Stimulated activated naive CD8-positive, alpha-beta T cell treated with anti-CD3 and anti-CD28 coated beads, Interleukin-15, Interleukin-2, amounts not matched to agents 100 ng/mL and 50 ng/mL, for 24 hours (primary cell): ENCODE results near the gene HTT.
A peak's percentile ranks its signal among the peaks of the same experiment; 100 is the strongest.

ENCODE experiments used
- H3K27ac Mint-ChIP-seq: one replicate; pipeline ENCODE4 v1.8.0; 2021; ENCODE audit warnings: mild to moderate bottlenecking, mixed read lengths
- H3K27me3 Mint-ChIP-seq: one replicate; pipeline ENCODE4 v1.8.0; 2021; ENCODE audit warnings: mixed read lengths
- H3K36me3 Mint-ChIP-seq: one replicate; pipeline ENCODE4 v1.8.0; 2021; ENCODE audit warnings: low read depth, mixed read lengths
- H3K4me1 Mint-ChIP-seq: one replicate; pipeline ENCODE4 v1.8.0; 2021; ENCODE audit warnings: low read depth, mixed read lengths
- H3K4me3 Mint-ChIP-seq: one replicate; pipeline ENCODE4 v1.8.0; 2021; ENCODE audit warnings: mild to moderate bottlenecking, mixed read lengths
- H3K9me3 Mint-ChIP-seq: one replicate; pipeline ENCODE4 v1.8.0; 2021; ENCODE audit warnings: mixed read lengths

The HTT gene

DNA sequence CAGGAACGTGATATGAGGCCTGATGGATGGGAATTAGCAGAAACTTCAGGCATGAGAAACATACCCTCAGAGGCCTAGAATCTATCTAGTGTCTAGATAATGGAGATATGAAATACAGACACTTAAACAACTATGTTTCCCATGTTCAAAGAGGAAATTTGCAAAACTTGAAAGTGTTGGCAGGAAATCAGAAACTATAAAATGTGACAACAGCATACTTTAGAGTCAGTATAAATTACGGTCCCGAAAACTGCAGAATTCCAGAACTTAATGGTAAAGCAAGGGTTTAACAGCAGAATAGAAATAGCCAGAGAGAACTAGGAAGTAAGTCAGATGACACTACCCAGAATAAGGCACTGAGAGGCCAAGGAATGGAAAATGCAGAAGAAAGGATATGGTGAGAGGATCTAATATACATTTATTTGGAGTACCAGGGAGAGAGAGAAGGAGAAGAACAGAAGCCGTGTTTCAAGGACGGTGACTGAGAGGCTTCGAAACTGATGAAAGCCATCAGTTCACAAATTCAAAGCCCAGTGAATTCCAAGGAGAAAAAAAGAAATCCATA, 7.6 kb upstream of the HTT start:
- Mint-ChIP-seq H3K27ac (no peak overlapping the region), H3K27me3 (peaks cover 3% of the 10 kb centered on the region), H3K9me3 (peaks cover 5% of the 10 kb centered on the region), H3K36me3 (no peaks in the 10 kb centered on the region), H3K4me1 (no peaks in the 10 kb centered on the region), H3K4me3 (no peak overlapping the region)

DNA sequence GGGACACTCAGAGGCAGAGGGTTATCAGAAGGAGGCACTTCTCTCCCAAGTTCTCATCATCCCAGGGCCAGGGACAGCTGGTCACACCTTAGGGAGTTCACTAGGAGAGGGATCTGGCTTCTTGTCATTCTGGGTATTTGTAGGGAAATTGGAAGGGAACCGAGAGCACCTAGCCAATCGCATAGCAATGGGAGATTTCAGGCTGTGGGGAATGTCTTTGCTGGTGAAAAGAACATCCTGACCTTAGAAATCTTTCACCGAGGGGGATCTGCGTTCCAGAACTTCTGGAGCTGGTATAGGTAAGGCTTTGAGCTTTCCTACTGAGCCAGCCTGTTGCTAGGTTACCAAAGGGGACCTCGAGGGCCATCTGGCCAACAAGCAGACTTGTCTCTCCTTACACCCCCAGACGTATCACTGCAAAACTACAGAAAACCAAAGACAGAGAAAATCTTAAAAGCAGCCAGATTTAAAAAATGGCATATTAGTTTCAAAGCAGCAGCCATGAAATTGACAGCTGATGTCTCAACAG, 6.9 kb upstream of the HTT start:
- Mint-ChIP-seq H3K27me3 (peaks cover 3% of the 10 kb centered on the region), H3K9me3 (peaks cover 5% of the 10 kb centered on the region), H3K36me3 (no peaks in the 10 kb centered on the region), H3K4me1 (no peaks in the 10 kb centered on the region), H3K4me3 (no peak overlapping the region), H3K27ac (no peak overlapping the region)

GRCh38 chr4:3069661-3070199, 4.8 kb upstream of the HTT start:
- Mint-ChIP-seq H3K36me3 (no peaks in the 10 kb centered on the region), H3K27ac (no peak overlapping the region), H3K4me3 (no peak overlapping the region)

DNA sequence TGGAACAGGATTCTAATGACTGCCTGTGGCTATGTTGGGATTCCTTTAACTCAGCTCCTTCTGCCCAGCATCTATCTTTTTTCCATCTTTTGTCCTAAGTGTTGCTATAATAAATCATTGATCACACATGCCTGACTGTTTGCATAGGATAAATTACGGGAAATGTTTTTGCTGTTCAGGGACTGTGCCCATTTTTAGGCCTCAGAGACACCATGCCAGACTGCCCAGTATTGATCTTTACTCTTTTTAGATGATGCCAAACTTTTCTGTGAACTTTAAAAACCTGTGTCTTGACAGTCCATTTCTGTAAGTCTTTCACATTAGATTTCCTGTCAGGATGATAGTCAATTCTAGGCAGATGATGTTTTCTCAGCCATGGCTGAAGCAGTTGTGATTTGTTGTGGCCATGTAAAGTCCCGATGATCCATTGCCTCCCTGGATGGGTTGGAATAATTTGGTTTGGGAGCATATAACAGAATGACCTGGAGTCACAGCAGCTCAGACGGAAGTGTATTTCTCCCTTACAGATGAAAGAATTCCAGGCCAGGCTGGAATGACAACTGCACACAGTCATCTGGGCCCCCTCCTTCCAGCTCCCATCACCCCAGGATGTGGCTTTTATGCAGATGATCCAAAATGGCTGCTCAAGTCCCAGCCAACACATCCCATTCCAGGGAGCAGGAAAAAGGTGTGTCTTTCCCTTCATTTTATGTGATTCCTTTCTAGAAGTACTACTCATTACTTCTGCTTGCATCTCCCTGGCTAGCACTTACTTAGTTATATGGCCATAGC, 3.6 kb upstream of the HTT start:
- Mint-ChIP-seq H3K4me3 (no peak overlapping the region), H3K9me3 (no peaks in the 10 kb centered on the region), H3K36me3 (no peaks in the 10 kb centered on the region), H3K4me1 (peaks cover 4% of the 10 kb centered on the region), H3K27ac (no peak overlapping the region), H3K27me3 (no peaks in the 10 kb centered on the region)

More at GRCh38 chr4:3069661-3070199, 4.8 kb upstream of the HTT start:
- H3K4me1 Mint-ChIP-seq = no peaks in the 10 kb centered on the region
- H3K9me3 Mint-ChIP-seq = peaks cover 5% of the 10 kb centered on the region
- peaks cover 3% of the 10 kb centered on the region for H3K27me3 Mint-ChIP-seq

DNA sequence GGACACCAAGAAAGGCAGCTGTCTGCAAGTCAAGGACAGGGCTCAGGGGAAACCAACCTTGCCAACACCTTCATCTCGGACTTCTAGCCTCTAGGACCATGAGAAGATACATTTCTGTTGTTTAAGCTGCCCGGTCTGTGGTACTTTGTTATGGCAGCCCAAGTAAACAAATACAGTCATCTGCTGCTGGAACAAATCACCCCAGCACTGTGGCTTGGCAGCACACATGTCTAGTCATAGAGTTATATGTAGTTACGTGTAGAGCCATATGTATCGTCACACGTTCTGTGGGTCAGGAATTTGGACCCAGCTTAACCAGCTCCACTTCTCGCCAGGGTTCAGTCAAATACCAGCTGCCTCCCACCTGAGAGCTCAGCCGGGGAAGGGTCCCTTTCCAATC, 2.7 kb upstream of the HTT start:
- no peak overlapping the region for H3K27ac Mint-ChIP-seq
- no peaks in the 10 kb centered on the region for H3K9me3 Mint-ChIP-seq
- peaks cover 13% of the 10 kb centered on the region for H3K4me1 Mint-ChIP-seq
- no peaks in the 10 kb centered on the region for H3K36me3 Mint-ChIP-seq
- H3K4me3 Mint-ChIP-seq = no peak overlapping the region
- no peaks in the 10 kb centered on the region for H3K27me3 Mint-ChIP-seq

DNA sequence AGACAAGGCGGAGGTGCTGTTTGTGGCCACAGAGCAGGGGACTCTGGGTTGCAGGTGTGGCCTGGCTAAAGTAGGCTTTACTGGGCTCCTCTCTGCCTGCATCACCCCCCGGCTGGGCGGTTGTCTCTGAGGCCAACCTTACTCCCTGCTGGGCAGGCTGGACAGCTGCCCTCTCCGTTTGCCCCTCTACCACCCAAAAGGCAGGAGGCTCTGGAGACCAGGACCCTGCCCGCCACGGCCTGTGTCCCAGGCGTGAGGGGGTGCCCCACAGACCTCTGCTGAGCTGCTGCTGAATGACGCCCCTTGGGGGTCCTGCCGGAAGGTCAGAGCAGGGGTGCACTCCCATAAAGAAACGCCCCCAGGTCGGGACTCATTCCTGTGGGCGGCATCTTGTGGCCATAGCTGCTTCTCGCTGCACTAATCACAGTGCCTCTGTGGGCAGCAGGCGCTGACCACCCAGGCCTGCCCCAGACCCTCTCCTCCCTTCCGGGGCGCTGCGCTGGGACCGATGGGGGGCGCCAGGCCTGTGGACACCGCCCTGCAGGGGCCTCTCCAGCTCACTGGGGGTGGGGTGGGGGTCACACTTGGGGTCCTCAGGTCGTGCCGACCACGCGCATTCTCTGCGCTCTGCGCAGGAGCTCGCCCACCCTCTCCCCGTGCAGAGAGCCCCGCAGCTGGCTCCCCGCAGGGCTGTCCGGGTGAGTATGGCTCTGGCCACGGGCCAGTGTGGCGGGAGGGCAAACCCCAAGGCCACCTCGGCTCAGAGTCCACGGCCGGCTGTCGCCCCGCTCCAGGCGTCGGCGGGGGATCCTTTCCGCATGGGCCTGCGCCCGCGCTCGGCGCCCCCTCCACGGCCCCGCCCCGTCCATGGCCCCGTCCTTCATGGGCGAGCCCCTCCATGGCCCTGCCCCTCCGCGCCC, 1.1 kb upstream of the HTT start:
- Mint-ChIP-seq H3K27ac (no peak overlapping the region), H3K4me1 (peaks cover 24% of the 10 kb centered on the region), H3K4me3 (no peak overlapping the region), H3K36me3 (peaks cover 5% of the 10 kb centered on the region), H3K27me3 (no peaks in the 10 kb centered on the region), H3K9me3 (no peaks in the 10 kb centered on the region)

GRCh38 chr4:3074846-3075651, 568 bp downstream of the HTT start:
- Mint-ChIP-seq H3K27ac (peak overlapping the region; percentile 84), H3K36me3 (peaks cover 5% of the 10 kb centered on the region), H3K4me3 (peak overlapping the region; percentile 91), H3K9me3 (no peaks in the 10 kb centered on the region), H3K4me1 (peaks cover 37% of the 10 kb centered on the region), H3K27me3 (no peaks in the 10 kb centered on the region)

GRCh38 chr4:3075652-3075981, 1.1 kb downstream of the HTT start:
- Mint-ChIP-seq H3K36me3 (peaks cover 5% of the 10 kb centered on the region), H3K9me3 (no peaks in the 10 kb centered on the region), H3K4me1 (peaks cover 37% of the 10 kb centered on the region), H3K27me3 (no peaks in the 10 kb centered on the region), H3K4me3 (peak overlapping the region; percentile 91), H3K27ac (peak overlapping the region; percentile 84)

GRCh38 chr4:3077796-3078195, 3.3 kb downstream of the HTT start:
- peak overlapping the region; percentile 51 for H3K27ac Mint-ChIP-seq
- H3K9me3 Mint-ChIP-seq = no peaks in the 10 kb centered on the region
- peaks cover 5% of the 10 kb centered on the region for H3K36me3 Mint-ChIP-seq
- H3K4me3 Mint-ChIP-seq = no peak overlapping the region
- no peaks in the 10 kb centered on the region for H3K27me3 Mint-ChIP-seq
- peaks cover 54% of the 10 kb centered on the region for H3K4me1 Mint-ChIP-seq

- H3K27ac Mint-ChIP-seq = peak overlapping the region; percentile 69
- no peak overlapping the region for H3K4me3 Mint-ChIP-seq
- H3K36me3 Mint-ChIP-seq = peaks cover 12% of the 10 kb centered on the region
- no peaks in the 10 kb centered on the region for H3K27me3 Mint-ChIP-seq
- H3K9me3 Mint-ChIP-seq = no peaks in the 10 kb centered on the region
- peaks cover 70% of the 10 kb centered on the region for H3K4me1 Mint-ChIP-seq
These were observed 5.2 kb downstream of the HTT start for GRCh38 chr4:3079694-3080123.

- Mint-ChIP-seq H3K4me3 (no peak overlapping the region), H3K9me3 (no peaks in the 10 kb centered on the region), H3K36me3 (peaks cover 22% of the 10 kb centered on the region), H3K27ac (peak overlapping the region; percentile 24), H3K27me3 (no peaks in the 10 kb centered on the region), H3K4me1 (peaks cover 71% of the 10 kb centered on the region)
These were observed 8.5 kb downstream of the HTT start for GRCh38 chr4:3082925-3083515.

- peaks cover 65% of the 10 kb centered on the region for H3K4me1 Mint-ChIP-seq
- peak overlapping the region; percentile 84 for H3K27ac Mint-ChIP-seq
- H3K27me3 Mint-ChIP-seq = no peaks in the 10 kb centered on the region
- no peaks in the 10 kb centered on the region for H3K9me3 Mint-ChIP-seq
- H3K4me3 Mint-ChIP-seq = no peak overlapping the region
- peaks cover 27% of the 10 kb centered on the region for H3K36me3 Mint-ChIP-seq
These were observed 9.3 kb downstream of the HTT start for GRCh38 chr4:3083732-3084131.

- Mint-ChIP-seq H3K27ac (peak overlapping the region; percentile 67), H3K4me3 (no peak overlapping the region), H3K27me3 (no peaks in the 10 kb centered on the region), H3K4me1 (peaks cover 60% of the 10 kb centered on the region), H3K36me3 (peaks cover 40% of the 10 kb centered on the region), H3K9me3 (no peaks in the 10 kb centered on the region)
These were observed 11.6 kb downstream of the HTT start for GRCh38 chr4:3085948-3086670.
